SK-N-SH (cell line): ENCODE measurements around the gene CDHR2. TPM values are rescaled to one million over a fixed set of nuclear protein-coding genes. Genes with fewer than 3 reads are reported as not detected.

Experiments
- CTCF ChIA-PET: fragments of 300-600, 350-600 bp; formaldehyde crosslinking; extraction: SDS; loops from one replicate; lab custom pipeline; 2021; lab: Yijun Ruan, JAX
- POLR2A ChIA-PET: fragments of 350-600 bp; sonication (Branson Sonifier 250); formaldehyde crosslinking; extraction: SDS; loops from one replicate; lab custom pipeline; 2020; ENCODE audit warnings: antibody characterized with exemption, inconsistent platforms; lab: Yijun Ruan, JAX
- DNase-seq: peaks from one replicate; pipeline ENCODE4 v3.0.0; 2012
- H2AFZ ChIP-seq: fragments of 200-600 bp; sonication (generic); 2 replicates; pipeline ENCODE4 v1.8.1; 2016; ENCODE audit warnings: antibody characterized with exemption, mild to moderate bottlenecking, low read depth
- H3F3A ChIP-seq: fragments of 200-600 bp; sonication (generic); replicated peaks from 2 replicates; pipeline ENCODE3; 2016; ENCODE audit warnings: antibody characterized with exemption, mild to moderate bottlenecking; ENCODE audit not compliant: insufficient read depth
- H3K27ac ChIP-seq, 2 experiments: fragments of 200-500 bp in 1 of 2; fragments of 200-600 bp in 1 of 2; sonication (Bioruptor generic) in 1 of 2; sonication (generic), shearing (Covaris generic) in 1 of 2; 2 replicates each; pipeline versions ENCODE4 v1.5.1 to v1.6.1; 2014 to 2016; ENCODE audit warnings: low read depth in 2 of 2, inconsistent platforms in 1 of 2, low read length in 1 of 2, mild to moderate bottlenecking in 1 of 2, mixed read lengths in 1 of 2
- H3K27me3 ChIP-seq: fragments of 200-600 bp; sonication (generic), shearing (Covaris generic); 2 replicates; pipeline ENCODE4 v1.6.1; 2016; ENCODE audit warnings: mixed run types; ENCODE audit not compliant: insufficient read depth
- H3K36me3 ChIP-seq, 2 experiments: fragments of 200-500 bp in 1 of 2; fragments of 200-600 bp in 1 of 2; sonication (Bioruptor generic) in 1 of 2; sonication (generic) in 1 of 2; replicated peaks in 1 of 2; 2 replicates each; pipeline versions ENCODE3 to v1.5.1; 2014 to 2016; ENCODE audit warnings: low read length in 1 of 2, mild to moderate bottlenecking in 1 of 2; ENCODE audit not compliant: insufficient read depth in 2 of 2, control insufficient read depth in 1 of 2
- H3K4me1 ChIP-seq, 2 experiments: fragments of 200-500 bp in 1 of 2; fragments of 200-600 bp in 1 of 2; sonication (Bioruptor generic) in 1 of 2; sonication (generic), shearing (Covaris generic) in 1 of 2; 2 replicates each; pipeline versions ENCODE4 v1.5.1 to v1.6.1; 2014 to 2016; ENCODE audit warnings: low read depth in 1 of 2, low read length in 1 of 2, mixed run types in 1 of 2; ENCODE audit not compliant: insufficient read depth in 2 of 2, control insufficient read depth in 1 of 2
- H3K4me2 ChIP-seq: fragments of 200-600 bp; sonication (generic), shearing (Covaris generic); 2 replicates; pipeline ENCODE4 v1.6.1; 2017; ENCODE audit warnings: mixed run types
- H3K4me3 ChIP-seq, 2 experiments: fragments of 200-500 bp in 1 of 2; fragments of 200-600 bp in 1 of 2; sonication (Bioruptor generic) in 1 of 2; sonication (generic), shearing (Covaris generic) in 1 of 2; 2 replicates each; pipeline versions ENCODE4 v1.5.1 to v1.8.1; 2014 to 2016; ENCODE audit warnings: low read depth in 2 of 2, inconsistent platforms in 1 of 2, low read length in 1 of 2, mild to moderate bottlenecking in 1 of 2, mixed read lengths in 1 of 2, moderate library complexity in 1 of 2
- H3K79me2 ChIP-seq: fragments of 200-600 bp; sonication (generic); 2 replicates; pipeline ENCODE4 v1.8.1; 2017; ENCODE audit warnings: mild to moderate bottlenecking; ENCODE audit not compliant: insufficient read depth
- H3K9ac ChIP-seq: fragments of 200-600 bp; sonication (generic); 2 replicates; pipeline ENCODE4 v1.6.1; 2017; ENCODE audit warnings: mixed run types
- H3K9me2 ChIP-seq: fragments of 200-600 bp; sonication (generic); 2 replicates; pipeline ENCODE4 v1.6.1; 2017; ENCODE audit warnings: mixed run types
- H3K9me3 ChIP-seq: fragments of 200-600 bp; sonication (generic); 2 replicates; pipeline ENCODE4 v1.6.1; 2017; ENCODE audit warnings: mixed run types, mild to moderate bottlenecking, moderate library complexity
- H4K20me1 ChIP-seq: fragments of 200-600 bp; sonication (generic); 2 replicates; pipeline ENCODE4 v1.6.1; 2017; ENCODE audit warnings: mild to moderate bottlenecking, mixed run types; ENCODE audit not compliant: insufficient read depth
- ELF1 ChIP-seq: IDR thresholded peaks from 2 replicates; pipeline ENCODE4 v1.4.0; 2012
- EP300 ChIP-seq, 2 experiments: IDR thresholded peaks; 2 replicates each; pipeline versions ENCODE4 v1.4.0 to v1.6.1; 2012; ENCODE audit warnings: borderline replicate concordance in 1 of 2, low read depth in 1 of 2, low read length in 1 of 2
- EZH2phosphoT487 ChIP-seq: fragments of 200-600 bp; sonication (generic); IDR thresholded peaks from 2 replicates; pipeline ENCODE4 v1.6.1; 2017; ENCODE audit warnings: low read depth, mixed run types, mild to moderate bottlenecking, antibody characterized with exemption, moderate library complexity, borderline replicate concordance
- FOXJ3 ChIP-seq: sonication (generic); formaldehyde crosslinking; IDR thresholded peaks from 2 replicates; pipeline ENCODE4 v1.5.1; 2020; ENCODE audit warnings: mild to moderate bottlenecking, missing genetic modification reagents
- FOXM1 ChIP-seq: IDR thresholded peaks from 2 replicates; pipeline ENCODE4 v1.4.0; 2012; ENCODE audit warnings: low read depth, mild to moderate bottlenecking
- GABPA ChIP-seq: IDR thresholded peaks from 2 replicates; pipeline ENCODE4 v1.4.0; 2012; ENCODE audit warnings: low read depth, mild to moderate bottlenecking
- GATA2 ChIP-seq: sonication (generic); formaldehyde crosslinking; IDR thresholded peaks from 2 replicates; pipeline ENCODE4 v1.5.0; 2020; ENCODE audit warnings: mild to moderate bottlenecking, missing genetic modification reagents
- MEF2A ChIP-seq: IDR thresholded peaks from 2 replicates; pipeline ENCODE4 v1.4.0; 2012; ENCODE audit warnings: low read depth, borderline replicate concordance
- NFIC ChIP-seq: IDR thresholded peaks from 2 replicates; pipeline ENCODE4 v1.4.0; 2012; ENCODE audit warnings: borderline replicate concordance
- RCOR1 ChIP-seq: fragments of 150-350 bp; IDR thresholded peaks from 2 replicates; pipeline ENCODE4 v1.6.1; 2017; ENCODE audit warnings: antibody characterized with exemption, low read length
- RXRA ChIP-seq: IDR thresholded peaks from 2 replicates; pipeline ENCODE4 v1.4.0; 2012; ENCODE audit warnings: low read depth, mild to moderate bottlenecking, borderline replicate concordance
- SIN3A ChIP-seq: IDR thresholded peaks from 2 replicates; pipeline ENCODE4 v1.6.1; 2012; ENCODE audit warnings: low read depth, mild to moderate bottlenecking, low read length, moderate library complexity, borderline replicate concordance
- SMC3 ChIP-seq: IDR thresholded peaks from 2 replicates; pipeline ENCODE4 v1.6.1; 2012; ENCODE audit warnings: low read depth, low read length, improper control_type of control experiment
- TCF12 ChIP-seq: IDR thresholded peaks from 2 replicates; pipeline ENCODE4 v1.4.0; 2012
- TEAD4 ChIP-seq: IDR thresholded peaks from 2 replicates; pipeline ENCODE4 v1.4.0; 2012; ENCODE audit warnings: mild to moderate bottlenecking, borderline replicate concordance; ENCODE audit not compliant: insufficient read depth
- WGBS: methylation state at CpG from one replicate; pipeline ENCODE4 v1.1.6; 2017; ENCODE audit warnings: low lambda C conversion rate; 5-methylcytosine and 5-hydroxymethylcytosine counted together
- polyA plus RNA-seq, 3 experiments: library from polyadenylated mRNA; depleted of rRNA; stranded (reverse); fragments of >200 nt; gene quantifications; 2 replicates each; pipeline ENCODE4 v1.2.3, GENCODE V29; 2012
- TF ChIP-seq, protein P1 (sequence below): IDR thresholded peaks from 2 replicates; pipeline ENCODE4 v1.4.0; 2012; ENCODE audit warnings: low read depth
- TF ChIP-seq, protein P2 (sequence below): fragments of 200-600 bp; sonication (generic); IDR thresholded peaks from 2 replicates; pipeline ENCODE4 v1.6.1; 2017; ENCODE audit warnings: antibody characterized with exemption, mild to moderate bottlenecking, moderate library complexity
- TF ChIP-seq, protein P3 (sequence below): fragments of 150-350 bp; IDR thresholded peaks from 2 replicates; pipeline ENCODE4 v1.6.1; 2017; ENCODE audit warnings: antibody characterized with exemption, low read length, low read depth, borderline replicate concordance
- TF ChIP-seq, protein P4 (sequence below): IDR thresholded peaks from 2 replicates; pipeline ENCODE4; 2012
- TF ChIP-seq, protein P5 (sequence below): IDR thresholded peaks from 2 replicates; pipeline ENCODE4 v1.4.0; 2012; ENCODE audit warnings: low read depth, borderline replicate concordance

The CDHR2 gene
- polyA plus RNA-seq, 1 of the 3 experiments (the other 2 are of a cell fraction), result not detected

DNA sequence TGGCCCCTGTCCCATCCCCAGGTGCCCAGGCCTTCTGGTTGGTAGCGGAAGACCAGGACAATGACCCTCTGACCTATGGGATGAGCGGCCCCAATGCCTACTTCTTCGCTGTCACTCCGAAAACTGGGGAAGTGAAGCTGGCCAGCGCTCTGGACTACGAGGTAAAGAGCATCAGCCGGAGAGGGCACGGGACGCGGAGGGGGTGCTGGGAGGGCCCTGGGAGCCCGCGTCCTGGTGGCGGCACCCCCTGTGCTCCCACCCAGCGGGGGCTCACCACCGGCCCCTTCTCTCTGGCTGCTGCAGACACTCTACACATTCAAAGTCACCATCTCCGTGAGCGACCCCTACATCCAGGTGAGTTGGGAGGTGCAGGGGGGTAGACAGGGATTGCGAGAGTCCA is 19.5 kb downstream of the CDHR2 start:
- H3K79me2 ChIP-seq, result no peaks in the 10 kb centered on the region
- no peak overlapping the region for H3K4me3 ChIP-seq
- DNase-seq, result no peak
- TF ChIP-seq, protein P1, sequence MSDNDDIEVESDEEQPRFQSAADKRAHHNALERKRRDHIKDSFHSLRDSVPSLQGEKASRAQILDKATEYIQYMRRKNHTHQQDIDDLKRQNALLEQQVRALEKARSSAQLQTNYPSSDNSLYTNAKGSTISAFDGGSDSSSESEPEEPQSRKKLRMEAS, result no peak
- TF ChIP-seq NFIC (no peak), EP300 (IDR thresholded peaks at IDR 0.05; ENCODE audit: borderline replicate concordance in 1 of 2, low read depth in 1 of 2, low read length in 1 of 2) (no peak), RXRA (no peak), GABPA (no peak), FOXJ3 (no peak), GATA2 (CRISPR knock-in tag) (no peak), RCOR1 (no peak), FOXM1 (no peak), SIN3A (no peak), MEF2A (no peak), ELF1 (no peak), TCF12 (no peak), TEAD4 (no peak), EZH2phosphoT487 (no peak), SMC3 (no peak)
- TF ChIP-seq, protein P2, sequence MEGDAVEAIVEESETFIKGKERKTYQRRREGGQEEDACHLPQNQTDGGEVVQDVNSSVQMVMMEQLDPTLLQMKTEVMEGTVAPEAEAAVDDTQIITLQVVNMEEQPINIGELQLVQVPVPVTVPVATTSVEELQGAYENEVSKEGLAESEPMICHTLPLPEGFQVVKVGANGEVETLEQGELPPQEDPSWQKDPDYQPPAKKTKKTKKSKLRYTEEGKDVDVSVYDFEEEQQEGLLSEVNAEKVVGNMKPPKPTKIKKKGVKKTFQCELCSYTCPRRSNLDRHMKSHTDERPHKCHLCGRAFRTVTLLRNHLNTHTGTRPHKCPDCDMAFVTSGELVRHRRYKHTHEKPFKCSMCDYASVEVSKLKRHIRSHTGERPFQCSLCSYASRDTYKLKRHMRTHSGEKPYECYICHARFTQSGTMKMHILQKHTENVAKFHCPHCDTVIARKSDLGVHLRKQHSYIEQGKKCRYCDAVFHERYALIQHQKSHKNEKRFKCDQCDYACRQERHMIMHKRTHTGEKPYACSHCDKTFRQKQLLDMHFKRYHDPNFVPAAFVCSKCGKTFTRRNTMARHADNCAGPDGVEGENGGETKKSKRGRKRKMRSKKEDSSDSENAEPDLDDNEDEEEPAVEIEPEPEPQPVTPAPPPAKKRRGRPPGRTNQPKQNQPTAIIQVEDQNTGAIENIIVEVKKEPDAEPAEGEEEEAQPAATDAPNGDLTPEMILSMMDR, result no peak
- TF ChIP-seq, protein P3, sequence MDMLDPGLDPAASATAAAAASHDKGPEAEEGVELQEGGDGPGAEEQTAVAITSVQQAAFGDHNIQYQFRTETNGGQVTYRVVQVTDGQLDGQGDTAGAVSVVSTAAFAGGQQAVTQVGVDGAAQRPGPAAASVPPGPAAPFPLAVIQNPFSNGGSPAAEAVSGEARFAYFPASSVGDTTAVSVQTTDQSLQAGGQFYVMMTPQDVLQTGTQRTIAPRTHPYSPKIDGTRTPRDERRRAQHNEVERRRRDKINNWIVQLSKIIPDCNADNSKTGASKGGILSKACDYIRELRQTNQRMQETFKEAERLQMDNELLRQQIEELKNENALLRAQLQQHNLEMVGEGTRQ, result no peak
- TF ChIP-seq, protein P4, sequence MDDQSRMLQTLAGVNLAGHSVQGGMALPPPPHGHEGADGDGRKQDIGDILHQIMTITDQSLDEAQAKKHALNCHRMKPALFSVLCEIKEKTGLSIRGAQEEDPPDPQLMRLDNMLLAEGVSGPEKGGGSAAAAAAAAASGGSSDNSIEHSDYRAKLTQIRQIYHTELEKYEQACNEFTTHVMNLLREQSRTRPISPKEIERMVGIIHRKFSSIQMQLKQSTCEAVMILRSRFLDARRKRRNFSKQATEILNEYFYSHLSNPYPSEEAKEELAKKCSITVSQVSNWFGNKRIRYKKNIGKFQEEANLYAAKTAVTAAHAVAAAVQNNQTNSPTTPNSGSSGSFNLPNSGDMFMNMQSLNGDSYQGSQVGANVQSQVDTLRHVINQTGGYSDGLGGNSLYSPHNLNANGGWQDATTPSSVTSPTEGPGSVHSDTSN, result no peak
- TF ChIP-seq, protein P5, sequence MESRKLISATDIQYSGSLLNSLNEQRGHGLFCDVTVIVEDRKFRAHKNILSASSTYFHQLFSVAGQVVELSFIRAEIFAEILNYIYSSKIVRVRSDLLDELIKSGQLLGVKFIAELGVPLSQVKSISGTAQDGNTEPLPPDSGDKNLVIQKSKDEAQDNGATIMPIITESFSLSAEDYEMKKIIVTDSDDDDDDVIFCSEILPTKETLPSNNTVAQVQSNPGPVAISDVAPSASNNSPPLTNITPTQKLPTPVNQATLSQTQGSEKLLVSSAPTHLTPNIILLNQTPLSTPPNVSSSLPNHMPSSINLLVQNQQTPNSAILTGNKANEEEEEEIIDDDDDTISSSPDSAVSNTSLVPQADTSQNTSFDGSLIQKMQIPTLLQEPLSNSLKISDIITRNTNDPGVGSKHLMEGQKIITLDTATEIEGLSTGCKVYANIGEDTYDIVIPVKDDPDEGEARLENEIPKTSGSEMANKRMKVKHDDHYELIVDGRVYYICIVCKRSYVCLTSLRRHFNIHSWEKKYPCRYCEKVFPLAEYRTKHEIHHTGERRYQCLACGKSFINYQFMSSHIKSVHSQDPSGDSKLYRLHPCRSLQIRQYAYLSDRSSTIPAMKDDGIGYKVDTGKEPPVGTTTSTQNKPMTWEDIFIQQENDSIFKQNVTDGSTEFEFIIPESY, result no peak
- H3K9me2 ChIP-seq, result no peaks in the 10 kb centered on the region
- POLR2A ChIA-PET, result no interaction called here
- H3K36me3 ChIP-seq, result no peaks in the 10 kb centered on the region
- no peaks in the 10 kb centered on the region for H4K20me1 ChIP-seq
- CTCF ChIA-PET, result interaction anchor here (1.1 to 2.1 kb wide), 2 partner anchors 10 to 152 kb away, joined by 3 to 5 read pairs; no protein-coding TSS in a partner anchor
- no peaks in the 10 kb centered on the region; a peak in 1 of 4 replicates for H3K4me1 ChIP-seq
- H2AFZ ChIP-seq, result no peak overlapping the region
- no peak overlapping the region for H3K27ac ChIP-seq
- WGBS, result 49% methylated on average over 10 of the region's 18 CpGs
- no peaks in the 10 kb centered on the region for H3F3A ChIP-seq
- no peak overlapping the region for H3K9ac ChIP-seq
- peaks cover 4% of the 10 kb centered on the region; the same call in 1 of the 2 replicates for H3K27me3 ChIP-seq
- no peaks in the 10 kb centered on the region for H3K9me3 ChIP-seq
- H3K4me2 ChIP-seq, result no peak overlapping the region
